Endothelial cell of umbilical vein (primary cell): ENCODE results near the gene FRY. TPM values are rescaled to one million over a fixed set of nuclear protein-coding genes. Genes with fewer than 3 reads are reported as not detected.

Experiments used
- BruUV-seq: library from RNA; stranded (reverse); fragments of 400-500 nt; replicated peaks from 2 replicates; lab custom pipeline; 2021; lab: Mats Ljungman, UMichigan
- CTCF ChIA-PET: fragments of 300-600, 350-600 bp; sonication (Branson Sonifier 250); formaldehyde crosslinking; loops from one replicate; lab custom pipeline; 2021; ENCODE audit warnings: antibody characterized with exemption, inconsistent platforms; lab: Charles Lee
- POLR2A ChIA-PET: fragments of 300-600, 350-600 bp; sonication (Branson Sonifier 250); formaldehyde crosslinking; loops from one replicate; lab custom pipeline; 2021; ENCODE audit warnings: antibody characterized with exemption, inconsistent platforms; lab: Charles Lee
- DNase-seq: peaks from one replicate; pipeline ENCODE4 v3.0.0-alpha.2; 2011; ENCODE audit warnings: low read depth, low spot score
- FAIRE-seq: peaks from 2 replicates; lab custom pipeline; 2011; peaks lifted over from hg19 to GRCh38; lab: Jason Lieb, UNC
- H2AFZ ChIP-seq: 2 replicates; pipeline ENCODE4 v1.6.0; 2012; ENCODE audit warnings: low read depth, low read length, control low read depth, inconsistent platforms
- H3K27ac ChIP-seq: 2 replicates; pipeline ENCODE4 v1.5.1; 2011; ENCODE audit warnings: low read depth, mild to moderate bottlenecking, control low read depth, low read length, moderate library complexity; ENCODE audit not compliant: insufficient read depth
- H3K27me3 ChIP-seq, 2 experiments: 2 replicates each; pipeline versions ENCODE4 v1.6.0 to v1.6.1; 2011; ENCODE audit warnings: low read length in 2 of 2, mixed read lengths in 1 of 2; ENCODE audit not compliant: control insufficient read depth in 2 of 2, insufficient read depth in 2 of 2
- H3K36me3 ChIP-seq, 2 experiments: 2 replicates in 1 of 2; 3 replicates in 1 of 2; pipeline ENCODE4 v1.5.1; 2011; ENCODE audit warnings: low read length in 2 of 2, mild to moderate bottlenecking in 1 of 2, moderate library complexity in 1 of 2; ENCODE audit not compliant: control insufficient read depth in 2 of 2, insufficient read depth in 2 of 2; ENCODE audit errors: extremely low read depth in 1 of 2
- H3K4me1 ChIP-seq: 3 replicates; pipeline ENCODE4 v1.5.1; 2011; ENCODE audit warnings: mild to moderate bottlenecking, low read length; ENCODE audit not compliant: control insufficient read depth, insufficient read depth; ENCODE audit errors: extremely low read depth
- H3K4me2 ChIP-seq: 2 replicates; pipeline ENCODE4 v1.6.1; 2011; ENCODE audit warnings: low read length, control low read depth, mixed read lengths; ENCODE audit not compliant: insufficient read depth
- H3K4me3 ChIP-seq, 3 experiments: fragments of 200-600 bp in 1 of 3; sonication (generic), shearing (Covaris generic) in 1 of 3; replicated peaks in 1 of 3; 2 replicates each; pipeline ENCODE4 v1.5.1; 2011 to 2016; ENCODE audit warnings: control low read depth in 3 of 3, low read length in 3 of 3, mild to moderate bottlenecking in 2 of 3, inconsistent platforms in 1 of 3, low read depth in 1 of 3, moderate library complexity in 1 of 3; ENCODE audit not compliant: insufficient read depth in 1 of 3
- H3K79me2 ChIP-seq: 2 replicates; pipeline ENCODE4 v1.6.0; 2012; ENCODE audit warnings: low read length, inconsistent platforms; ENCODE audit not compliant: control insufficient read depth, insufficient read depth
- H3K9ac ChIP-seq: replicated peaks from 2 replicates; pipeline ENCODE3; 2011; ENCODE audit warnings: low read length, control low read depth; ENCODE audit not compliant: insufficient read depth; ENCODE audit errors: extremely low read depth
- H3K9me1 ChIP-seq: replicated peaks from 3 replicates; pipeline ENCODE4 v1.6.0; 2011; ENCODE audit warnings: mild to moderate bottlenecking, low read length; ENCODE audit not compliant: control insufficient read depth, insufficient read depth; ENCODE audit errors: extremely low read depth
- H3K9me3 ChIP-seq: replicated peaks from 2 replicates; pipeline ENCODE4 v1.5.1; 2012; ENCODE audit warnings: low read length, inconsistent platforms; ENCODE audit not compliant: control insufficient read depth, insufficient read depth
- H4K20me1 ChIP-seq: replicated peaks from 2 replicates; pipeline ENCODE3; 2011; ENCODE audit warnings: mild to moderate bottlenecking, low read length; ENCODE audit not compliant: control insufficient read depth, insufficient read depth; ENCODE audit errors: extremely low read depth
- CTCF ChIP-seq, 2 donors: IDR thresholded peaks; 1 replicate in 1 of 2; 2 replicates in 1 of 2; pipeline ENCODE4 v1.5.1; 2011; ENCODE audit warnings: low read length in 2 of 2, mild to moderate bottlenecking in 2 of 2, moderate library complexity in 2 of 2, control low read depth in 1 of 2, inconsistent platforms in 1 of 2, low read depth in 1 of 2; ENCODE audit not compliant: insufficient read depth in 1 of 2; ENCODE audit errors: extremely low read depth in 1 of 2
- EZH2 ChIP-seq: IDR thresholded peaks from 2 replicates; pipeline ENCODE4 v1.6.1; 2012; ENCODE audit warnings: borderline replicate concordance, low read depth, mild to moderate bottlenecking, moderate library complexity, low read length, inconsistent platforms; ENCODE audit not compliant: severe bottlenecking
- FOS ChIP-seq: IDR thresholded peaks from 2 replicates; pipeline ENCODE4 v1.6.1; 2011; ENCODE audit warnings: mild to moderate bottlenecking, low read length, moderate library complexity, borderline replicate concordance; ENCODE audit not compliant: insufficient read depth
- GATA2 ChIP-seq: IDR thresholded peaks from 2 replicates; pipeline ENCODE4 v1.7.0; 2011; ENCODE audit warnings: low read depth, mild to moderate bottlenecking, moderate library complexity, mixed read lengths, low read length; ENCODE audit not compliant: insufficient read length, insufficient read depth
- JUN ChIP-seq: IDR thresholded peaks from 2 replicates; pipeline ENCODE4 v1.6.1; 2011; ENCODE audit warnings: borderline replicate concordance, low read depth; ENCODE audit not compliant: insufficient read length, insufficient read depth
- MAX ChIP-seq: IDR thresholded peaks from 2 replicates; pipeline ENCODE4 v1.6.1; 2011; ENCODE audit not compliant: insufficient read depth, insufficient read length
- MYC ChIP-seq: IDR thresholded peaks from one replicate; pipeline ENCODE4 v1.6.1; 2011; ENCODE audit warnings: mild to moderate bottlenecking, low read depth, low read length
- POLR2A ChIP-seq: IDR thresholded peaks from 2 replicates; pipeline ENCODE4 v1.6.1; 2012; ENCODE audit warnings: low read depth, mild to moderate bottlenecking, control low read depth, low read length
- POLR2AphosphoS5 ChIP-seq: IDR thresholded peaks from 2 replicates; pipeline ENCODE4 v1.6.1; 2012; ENCODE audit warnings: low read depth, mild to moderate bottlenecking, control low read depth, low read length, moderate library complexity; ENCODE audit not compliant: insufficient read depth
- dilution Hi-C: fragments of 300-500 bp; cut with MboI; formaldehyde crosslinking; loops from one replicate; pipeline ENCODE4 v1.15.0; 2019; ENCODE audit warnings: low sequenced_read_pairs; ENCODE audit not compliant: extremely low pct_ligation_motif_present
- intact Hi-C: fragments of 100-400 bp; cut with micrococcal nuclease; formaldehyde crosslinking; loops from one replicate; pipeline ENCODE4 v1.10.0; 2022
- polyA plus RNA-seq, 4 experiments: library from polyadenylated mRNA; depleted of rRNA in 3 of 4; stranded (reverse) in 3 of 4; unstranded in 1 of 4; fragments of >200 nt; gene quantifications; 2 replicates each; pipeline versions ENCODE4 v1.2.1 to v1.2.3, GENCODE V29; 2011 to 2012; ENCODE audit warnings: missing spikeins in 1 of 4
- total RNA-seq: library from RNA; stranded (reverse); gene quantifications from 2 replicates; pipeline ENCODE4 v1.2.3, GENCODE V29; 2021

The FRY gene
- total and polyA plus RNA-seq, 2 donors (not counting 3 experiments of a cell fraction or from before 2014, with no cell fraction given): 57.3 to 75.8 TPM

- ChIA-PET POLR2A (no interaction called here), CTCF (interaction anchor here (1.0 to 1.1 kb wide), 2 partner anchors 13 to 83 kb away, joined by 3 to 6 read pairs; no protein-coding TSS in a partner anchor)
Measured at GRCh38 chr13:32045982-32046785, 14.6 kb downstream of the FRY start.

More at GRCh38 chr13:32045982-32046785, 14.6 kb downstream of the FRY start:
- Histone ChIP-seq H2AFZ (peak overlapping the region; percentile 72), H3K9me1 (no peaks in the 10 kb centered on the region), H3K27ac (no peak overlapping the region), H3K4me2 (no peak overlapping the region), H3K79me2 (no peaks in the 10 kb centered on the region), H3K4me3 (no peak overlapping the region), H3K4me1 (peaks cover 4% of the 10 kb centered on the region), H3K36me3 (no peaks in the 10 kb centered on the region), H4K20me1 (no peaks in the 10 kb centered on the region), H3K9ac (no peak overlapping the region), H3K27me3 (no peaks in the 10 kb centered on the region), H3K9me3 (no peaks in the 10 kb centered on the region)
- DNase-seq (peak; percentile 21), FAIRE-seq (no peak)
- no TSS peak for BruUV-seq
- TF ChIP-seq JUN (no peak), EZH2 (no peak), CTCF (IDR thresholded peaks at IDR 0.05; ENCODE audit: extremely low read depth in 1 of 2, insufficient read depth in 1 of 2, low read depth in 1 of 2, low read length in 2 of 2) (no peak), FOS (no peak), MAX (no peak), POLR2A (no peak), MYC (no peak), GATA2 (no peak), POLR2AphosphoS5 (no peak)
- intact Hi-C loops (no loop called here), dilution Hi-C loops (no loop called here)
